Measurements from ENCODE around the gene COL4A2. TPM values are rescaled to one million over a fixed set of nuclear protein-coding genes. Genes with fewer than 3 reads are reported as not detected.

Gene COL4A2
- total RNA-seq, 2 experiments from 2014 or later = not detected

DNA sequence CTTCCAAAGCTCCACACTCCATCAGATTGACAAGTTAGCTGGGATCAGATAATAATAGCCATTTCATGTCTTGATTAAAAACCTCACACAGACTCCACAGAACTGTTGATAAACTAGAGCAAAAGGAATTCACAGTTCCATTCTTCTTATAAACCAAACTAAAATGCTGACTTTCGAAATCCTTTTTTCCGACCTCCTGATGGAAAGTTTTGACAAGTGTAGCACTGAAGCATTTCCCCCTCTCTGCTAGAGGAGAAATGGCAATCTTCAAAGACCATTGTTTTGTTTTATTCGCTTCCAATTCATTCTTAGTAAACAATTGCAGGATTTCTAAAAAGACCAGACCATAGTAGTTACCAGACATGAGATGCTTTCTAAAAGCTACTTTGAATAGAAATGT lies 58.8 kb downstream of the COL4A2 start:
- no peak overlapping the region for H3K4me3 Mint-ChIP-seq
- no peaks in the 10 kb centered on the region for H3K4me1 Mint-ChIP-seq (ENCODE audit: low read depth)
- H3K36me3 Mint-ChIP-seq (ENCODE audit: low read depth) = no peaks in the 10 kb centered on the region
- no peak for ATAC-seq
- POLR2A ChIA-PET = no interaction called here
- CTCF ChIA-PET = no interaction called here
- H3K27ac Mint-ChIP-seq = no peak overlapping the region
- DNase-seq = no peak
- H3K27me3 Mint-ChIP-seq (ENCODE audit: low read depth) = no peaks in the 10 kb centered on the region
- H3K9me3 Mint-ChIP-seq (ENCODE audit: insufficient read depth) = no peaks in the 10 kb centered on the region

DNA sequence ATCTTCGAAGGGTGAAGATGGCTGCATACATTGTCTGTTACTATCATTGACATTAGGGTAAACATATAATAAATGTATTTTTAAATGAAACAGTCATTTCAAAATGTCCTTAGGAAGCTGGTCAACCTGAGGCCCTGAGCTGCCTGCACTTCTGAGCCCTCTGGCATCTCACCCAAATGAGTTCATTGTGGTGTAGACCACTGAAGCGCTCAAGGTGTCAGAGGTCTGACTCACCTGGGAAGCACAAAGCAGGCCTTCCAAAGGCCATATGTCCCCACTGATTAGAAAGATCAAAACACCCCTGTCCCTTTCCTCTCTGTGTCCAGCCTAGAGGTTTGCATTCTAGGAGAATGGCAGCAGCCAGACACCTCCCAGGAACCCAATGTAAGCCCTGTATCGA lies 59.6 kb downstream of the COL4A2 start:
- Mint-ChIP-seq H3K36me3 (ENCODE audit: low read depth) (no peaks in the 10 kb centered on the region), H3K4me1 (ENCODE audit: low read depth) (no peaks in the 10 kb centered on the region), H3K9me3 (ENCODE audit: insufficient read depth) (no peaks in the 10 kb centered on the region), H3K27me3 (ENCODE audit: low read depth) (peaks cover 1% of the 10 kb centered on the region), H3K27ac (no peak overlapping the region), H3K4me3 (no peak overlapping the region)
- CTCF ChIA-PET = no interaction called here
- DNase-seq (no peak), ATAC-seq (no peak)
- POLR2A ChIA-PET = no interaction called here

DNA sequence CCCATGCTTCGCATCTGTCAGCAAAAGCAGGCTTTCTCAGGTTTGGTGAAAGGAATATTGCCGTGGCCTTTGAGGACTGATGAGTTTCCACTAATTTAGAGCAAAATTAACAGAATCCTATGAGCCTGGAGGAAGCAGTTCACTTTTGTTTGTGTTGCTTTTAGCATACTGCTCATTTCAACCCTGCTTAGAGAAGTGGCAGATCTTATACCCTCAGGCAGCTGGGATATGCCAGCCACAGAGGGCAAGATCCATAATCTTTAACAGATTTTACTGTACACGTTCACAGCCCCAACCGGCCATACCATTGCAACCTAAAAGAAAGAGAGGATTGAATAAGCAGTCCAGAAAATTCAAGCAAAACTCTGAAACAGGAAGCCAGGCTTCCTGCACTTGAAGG lies 60.5 kb downstream of the COL4A2 start:
- DNase-seq = no peak
- H3K27me3 Mint-ChIP-seq (ENCODE audit: low read depth) = peaks cover 4% of the 10 kb centered on the region
- no peaks in the 10 kb centered on the region for H3K4me1 Mint-ChIP-seq (ENCODE audit: low read depth)
- no peak overlapping the region for H3K27ac Mint-ChIP-seq
- no peak overlapping the region for H3K4me3 Mint-ChIP-seq
- no peaks in the 10 kb centered on the region for H3K9me3 Mint-ChIP-seq (ENCODE audit: insufficient read depth)
- ATAC-seq = no peak
- ChIA-PET CTCF (no interaction called here), POLR2A (no interaction called here)
- H3K36me3 Mint-ChIP-seq (ENCODE audit: low read depth) = no peaks in the 10 kb centered on the region

DNA sequence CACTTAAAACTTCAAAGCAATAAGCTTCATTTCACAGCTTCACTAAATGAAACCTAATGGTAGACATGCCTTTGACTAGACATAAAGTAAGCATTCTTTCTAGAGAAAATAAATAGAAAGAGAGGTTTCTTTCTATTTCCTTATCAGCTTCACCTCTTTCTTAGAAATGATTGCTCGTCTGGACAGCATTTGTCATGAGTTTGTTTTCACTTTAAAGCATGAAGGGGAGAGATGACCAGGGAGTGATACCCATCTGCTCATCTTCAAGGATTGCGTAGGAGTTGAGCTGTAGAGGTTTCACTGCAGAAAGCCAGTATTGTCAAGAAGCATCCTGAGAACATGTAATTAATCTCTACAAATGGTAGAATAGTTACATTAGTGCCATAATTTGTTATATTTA lies 61.3 kb downstream of the COL4A2 start:
- no peaks in the 10 kb centered on the region for H3K4me1 Mint-ChIP-seq (ENCODE audit: low read depth)
- H3K4me3 Mint-ChIP-seq = no peak overlapping the region
- ATAC-seq (no peak), DNase-seq (no peak)
- H3K27me3 Mint-ChIP-seq (ENCODE audit: low read depth) = peaks cover 9% of the 10 kb centered on the region
- H3K36me3 Mint-ChIP-seq (ENCODE audit: low read depth) = no peaks in the 10 kb centered on the region
- no peak overlapping the region for H3K27ac Mint-ChIP-seq
- H3K9me3 Mint-ChIP-seq (ENCODE audit: insufficient read depth) = no peaks in the 10 kb centered on the region
- POLR2A ChIA-PET = no interaction called here
- CTCF ChIA-PET = no interaction called here

DNA sequence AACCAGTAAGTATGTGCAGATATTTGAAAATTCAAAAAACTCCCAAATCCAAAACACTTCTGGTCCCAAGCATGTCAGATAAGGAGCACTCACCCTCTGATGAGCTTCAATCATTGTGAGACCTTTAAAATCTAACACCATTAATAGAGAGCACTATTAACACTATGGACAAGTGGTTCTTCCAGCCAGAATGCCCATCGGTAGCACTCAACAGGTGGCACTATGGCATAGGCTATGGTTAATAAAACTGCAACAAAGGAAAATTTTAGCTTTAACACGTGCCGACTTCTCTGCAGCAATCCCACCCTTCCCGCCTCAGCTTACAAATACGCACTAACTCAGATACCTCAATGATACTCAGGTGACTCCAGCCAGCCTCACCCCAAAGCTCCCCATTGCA lies 62.3 kb downstream of the COL4A2 start:
- Mint-ChIP-seq H3K4me3 (no peak overlapping the region), H3K27me3 (ENCODE audit: low read depth) (peaks cover 11% of the 10 kb centered on the region), H3K9me3 (ENCODE audit: insufficient read depth) (no peaks in the 10 kb centered on the region), H3K4me1 (ENCODE audit: low read depth) (no peaks in the 10 kb centered on the region), H3K36me3 (ENCODE audit: low read depth) (no peaks in the 10 kb centered on the region), H3K27ac (no peak overlapping the region)
- no peak for ATAC-seq
- ChIA-PET CTCF (no interaction called here), POLR2A (no interaction called here)
- DNase-seq = no peak

DNA sequence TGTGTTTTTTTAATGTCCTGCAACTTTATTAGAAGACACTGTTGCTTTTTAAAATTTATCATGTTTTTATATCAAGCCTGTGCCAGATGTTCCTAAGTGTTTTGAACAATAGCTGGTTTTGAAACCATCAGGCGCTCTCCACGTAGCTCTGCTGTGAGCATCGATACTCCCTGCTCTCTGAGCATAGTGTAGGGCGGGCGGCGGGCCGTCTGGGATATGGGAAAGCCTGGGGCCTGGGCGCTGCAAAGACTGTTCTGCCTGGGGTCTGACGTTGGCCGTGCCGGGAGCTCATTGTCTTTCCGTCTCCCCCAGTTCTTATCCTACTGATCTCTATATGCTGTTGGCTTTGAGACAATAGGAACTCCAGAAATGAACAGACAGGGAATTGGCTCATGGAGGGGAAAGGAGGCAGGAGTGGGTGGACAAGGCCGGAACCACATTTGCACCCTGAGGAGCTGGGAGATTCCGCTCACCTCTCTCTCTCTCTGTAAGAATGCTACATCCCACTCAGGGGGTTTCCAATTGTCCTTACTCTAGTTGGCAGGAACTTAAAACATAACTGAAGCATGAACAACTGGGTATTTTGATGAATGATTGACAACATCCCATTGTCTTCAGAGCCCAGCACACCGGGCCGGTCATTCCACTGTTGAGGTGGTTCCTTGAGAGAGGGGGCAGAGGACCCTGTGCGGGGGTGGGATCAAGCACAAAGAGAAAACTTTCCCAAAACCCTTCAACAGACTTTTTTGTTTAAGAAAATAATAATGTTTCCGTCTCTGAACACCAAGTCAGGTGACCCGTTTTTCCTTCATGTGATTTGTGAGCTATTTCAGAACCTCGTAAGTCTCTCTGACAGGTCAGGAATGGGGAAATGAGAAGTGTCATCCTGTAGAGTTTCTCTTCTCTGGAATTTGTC lies 64.7 kb downstream of the COL4A2 start:
- H3K27ac Mint-ChIP-seq = no peak overlapping the region
- no peaks in the 10 kb centered on the region for H3K36me3 Mint-ChIP-seq (ENCODE audit: low read depth)
- ATAC-seq (no peak), DNase-seq (no peak)
- H3K4me3 Mint-ChIP-seq = no peak overlapping the region
- CTCF ChIA-PET = no interaction called here
- peaks cover 15% of the 10 kb centered on the region for H3K27me3 Mint-ChIP-seq (ENCODE audit: low read depth)
- H3K9me3 Mint-ChIP-seq (ENCODE audit: insufficient read depth) = no peaks in the 10 kb centered on the region
- POLR2A ChIA-PET = no interaction called here
- H3K4me1 Mint-ChIP-seq (ENCODE audit: low read depth) = no peaks in the 10 kb centered on the region

DNA sequence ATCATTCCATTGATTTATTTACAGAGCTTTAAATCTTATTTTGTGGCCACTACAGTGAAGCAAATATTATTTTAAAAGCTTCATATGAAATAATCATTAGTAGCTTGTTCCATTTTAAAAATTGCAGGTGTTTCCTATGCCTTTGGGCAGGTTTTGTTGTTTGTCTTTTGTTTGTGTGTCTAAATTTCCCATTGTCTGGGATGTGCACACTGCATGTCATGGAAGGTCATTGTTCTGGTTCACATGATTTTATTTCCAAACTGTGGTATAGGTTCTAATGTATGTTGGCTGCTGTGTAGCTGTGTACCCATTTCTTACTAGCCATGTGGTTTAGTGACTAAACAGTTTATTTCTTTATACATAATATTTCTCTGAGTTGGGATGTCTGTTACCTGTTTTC lies 65.6 kb downstream of the COL4A2 start:
- ATAC-seq (no peak), DNase-seq (no peak)
- POLR2A ChIA-PET = no interaction called here
- Mint-ChIP-seq H3K27ac (no peak overlapping the region), H3K4me3 (no peak overlapping the region), H3K36me3 (ENCODE audit: low read depth) (no peaks in the 10 kb centered on the region), H3K9me3 (ENCODE audit: insufficient read depth) (no peaks in the 10 kb centered on the region), H3K27me3 (ENCODE audit: low read depth) (peaks cover 15% of the 10 kb centered on the region), H3K4me1 (ENCODE audit: low read depth) (no peaks in the 10 kb centered on the region)
- CTCF ChIA-PET = no interaction called here

DNA sequence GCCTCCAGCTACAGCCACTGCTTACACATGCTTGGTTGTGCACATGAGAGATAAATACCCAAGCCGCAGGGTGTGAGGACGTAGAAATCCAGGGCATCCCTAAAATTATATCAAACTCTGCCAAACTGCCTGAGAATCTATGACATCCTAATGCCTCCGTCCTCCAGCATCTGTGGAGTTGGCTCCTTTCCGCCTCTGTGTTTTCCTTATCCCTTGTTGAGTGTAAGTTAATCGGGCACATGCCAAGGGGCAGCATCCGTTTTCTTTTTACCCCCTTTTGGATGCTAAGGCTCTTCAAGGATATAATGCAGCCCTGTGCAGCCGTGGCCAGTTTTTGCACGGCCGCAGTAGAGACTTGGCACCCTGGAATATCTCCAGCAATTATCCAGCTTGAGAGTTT lies 66.5 kb downstream of the COL4A2 start:
- no peak for ATAC-seq
- Mint-ChIP-seq H3K36me3 (ENCODE audit: low read depth) (no peaks in the 10 kb centered on the region), H3K9me3 (ENCODE audit: insufficient read depth) (no peaks in the 10 kb centered on the region), H3K4me1 (ENCODE audit: low read depth) (no peaks in the 10 kb centered on the region), H3K27me3 (ENCODE audit: low read depth) (peaks cover 15% of the 10 kb centered on the region), H3K27ac (no peak overlapping the region), H3K4me3 (no peak overlapping the region)
- POLR2A ChIA-PET = interaction anchor here (0.6 kb wide), 1 partner anchor 1066 kb away, joined by 3 read pairs; no protein-coding TSS in a partner anchor
- no peak for DNase-seq
- CTCF ChIA-PET = no interaction called here

DNA sequence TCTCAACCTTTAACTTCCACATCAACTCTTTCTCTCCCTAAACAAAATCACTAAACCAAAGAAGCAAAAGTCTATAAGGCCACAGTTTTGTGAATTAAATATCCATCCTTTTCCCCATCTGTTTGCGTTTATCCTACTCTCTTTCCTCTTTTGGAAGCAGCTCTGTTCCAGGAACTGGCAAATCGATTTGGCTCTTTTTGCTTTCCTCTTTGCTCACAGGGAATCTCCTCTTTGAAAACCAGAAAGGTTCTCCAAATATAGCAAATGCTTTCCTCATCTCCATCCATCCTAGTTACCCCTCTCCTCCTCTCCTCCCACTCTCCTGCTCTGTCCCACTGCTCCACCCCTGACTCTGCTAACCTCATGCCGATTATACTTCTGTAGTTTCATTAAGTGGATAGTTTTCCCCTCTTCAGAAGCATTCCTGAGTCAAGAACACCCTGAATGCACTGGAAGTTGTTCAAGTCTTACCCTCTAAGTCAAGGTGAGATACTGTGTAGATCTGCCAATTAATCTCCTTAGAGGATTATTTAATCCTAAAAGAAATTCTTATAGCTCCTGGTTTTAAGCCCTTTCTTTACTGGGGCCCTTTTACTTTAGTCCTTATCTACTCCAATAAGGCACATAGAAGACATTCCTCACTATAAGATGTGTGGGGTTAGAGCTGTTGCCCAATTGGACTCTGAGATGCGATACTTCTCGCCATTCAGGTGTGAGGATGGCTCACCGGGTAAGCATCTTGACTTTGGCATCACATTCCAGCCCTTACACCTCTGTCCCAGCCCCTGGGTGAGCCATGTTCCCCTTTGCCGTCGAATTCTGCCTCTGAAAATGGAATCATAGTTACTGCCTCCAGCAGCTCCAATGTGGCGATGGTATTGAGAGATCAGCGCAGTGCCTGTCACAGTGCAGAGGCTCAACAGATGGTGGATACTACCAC lies 67.6 kb downstream of the COL4A2 start:
- H3K36me3 Mint-ChIP-seq (ENCODE audit: low read depth) = no peaks in the 10 kb centered on the region
- H3K4me1 Mint-ChIP-seq (ENCODE audit: low read depth) = no peaks in the 10 kb centered on the region
- no peak for ATAC-seq

DNA sequence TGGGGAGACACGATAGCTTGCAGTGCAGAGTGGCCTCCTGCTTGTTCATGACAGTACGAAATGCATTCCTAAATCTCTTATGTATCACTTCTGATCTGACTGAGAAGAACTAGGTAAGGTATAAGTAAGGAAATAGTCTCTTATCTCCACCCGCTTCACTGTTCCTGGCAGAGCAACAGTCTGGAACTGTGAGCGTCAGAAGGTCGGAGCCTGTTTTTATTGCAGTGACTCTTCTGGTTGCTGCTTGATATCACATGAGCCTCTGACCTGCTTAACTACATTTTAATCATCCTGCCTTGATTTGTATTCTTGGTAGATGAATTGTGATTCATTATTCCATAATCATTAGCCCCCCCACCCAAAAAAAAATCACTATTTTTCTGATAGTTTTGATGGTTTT lies 69.0 kb downstream of the COL4A2 start:
- no peak overlapping the region for H3K27ac Mint-ChIP-seq
- H3K27me3 Mint-ChIP-seq (ENCODE audit: low read depth) = peaks cover 15% of the 10 kb centered on the region
- H3K36me3 Mint-ChIP-seq (ENCODE audit: low read depth) = no peaks in the 10 kb centered on the region
- peaks cover 5% of the 10 kb centered on the region for H3K9me3 Mint-ChIP-seq (ENCODE audit: insufficient read depth)
- no peak overlapping the region for H3K4me3 Mint-ChIP-seq
- no peaks in the 10 kb centered on the region for H3K4me1 Mint-ChIP-seq (ENCODE audit: low read depth)
- DNase-seq = no peak
- POLR2A ChIA-PET = no interaction called here
- no peak for ATAC-seq
- CTCF ChIA-PET = no interaction called here

More for the DNA sequence above, 67.6 kb downstream of the COL4A2 start:
- Mint-ChIP-seq H3K4me3 (no peak overlapping the region), H3K27me3 (ENCODE audit: low read depth) (peaks cover 15% of the 10 kb centered on the region), H3K9me3 (ENCODE audit: insufficient read depth) (no peaks in the 10 kb centered on the region), H3K27ac (no peak overlapping the region)
- no peak for DNase-seq
- ChIA-PET POLR2A (no interaction called here), CTCF (no interaction called here)

DNA sequence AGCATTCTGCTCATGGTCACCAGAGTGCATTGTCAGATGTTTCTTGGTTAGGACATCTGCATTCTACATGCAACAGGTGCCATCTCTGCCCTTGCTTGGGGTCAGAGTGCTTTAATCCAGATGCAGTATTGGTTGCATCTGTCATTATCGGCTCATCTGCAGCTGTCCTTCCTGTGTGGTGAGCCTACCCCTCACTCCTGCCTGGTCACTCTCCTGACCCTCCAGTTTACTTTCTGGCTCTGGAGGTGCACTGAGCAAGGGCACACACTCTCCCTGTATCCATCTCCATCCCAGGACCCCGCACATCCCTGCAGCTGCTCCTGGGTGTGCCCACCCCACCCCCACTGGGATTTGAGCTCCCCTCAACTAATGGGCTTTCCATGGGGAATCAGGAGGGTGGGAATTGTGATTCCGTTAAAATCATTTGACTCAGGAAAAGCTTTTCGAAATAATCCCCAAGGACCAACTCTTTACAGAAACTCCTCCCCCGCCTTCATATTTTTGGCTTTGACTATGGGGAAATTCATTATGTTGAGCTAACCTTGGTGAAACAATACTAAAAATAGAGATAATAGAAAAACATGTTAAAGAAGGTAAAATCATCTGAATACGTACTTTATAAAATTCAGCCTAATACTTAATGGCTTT lies 70.2 kb downstream of the COL4A2 start:
- H3K27ac Mint-ChIP-seq = no peak overlapping the region
- POLR2A ChIA-PET = no interaction called here
- H3K4me3 Mint-ChIP-seq = no peak overlapping the region
- peaks cover 5% of the 10 kb centered on the region for H3K9me3 Mint-ChIP-seq (ENCODE audit: insufficient read depth)
- H3K4me1 Mint-ChIP-seq (ENCODE audit: low read depth) = no peaks in the 10 kb centered on the region
- CTCF ChIA-PET = no interaction called here
- H3K36me3 Mint-ChIP-seq (ENCODE audit: low read depth) = no peaks in the 10 kb centered on the region
- peaks cover 11% of the 10 kb centered on the region for H3K27me3 Mint-ChIP-seq (ENCODE audit: low read depth)
- DNase-seq = no peak
- no peak for ATAC-seq

DNA sequence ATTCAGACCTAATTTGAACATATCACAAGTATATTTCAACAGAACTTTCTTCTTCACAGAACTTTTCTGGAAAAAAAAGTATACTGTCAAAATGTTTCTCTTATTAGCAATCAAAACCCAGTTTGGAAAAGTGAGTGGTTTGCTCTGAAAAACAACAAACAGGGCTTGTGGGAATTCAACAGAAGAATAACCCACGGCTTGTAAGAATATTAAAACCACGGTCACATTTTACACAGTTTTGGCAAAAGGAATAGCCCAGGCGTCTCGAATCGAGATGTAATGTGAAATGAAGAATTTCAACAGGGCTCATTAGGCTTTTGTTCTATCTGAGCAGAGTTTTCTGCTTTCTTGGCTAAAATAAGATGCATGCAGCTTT lies 70.7 kb downstream of the COL4A2 start:
- ChIA-PET POLR2A (no interaction called here), CTCF (no interaction called here)
- Mint-ChIP-seq H3K27me3 (ENCODE audit: low read depth) (peaks cover 8% of the 10 kb centered on the region), H3K4me3 (no peak overlapping the region), H3K36me3 (ENCODE audit: low read depth) (no peaks in the 10 kb centered on the region), H3K27ac (no peak overlapping the region), H3K9me3 (ENCODE audit: insufficient read depth) (peaks cover 5% of the 10 kb centered on the region), H3K4me1 (ENCODE audit: low read depth) (no peaks in the 10 kb centered on the region)
- ATAC-seq (no peak), DNase-seq (no peak)

Data from activated CD8-positive, alpha-beta T cell treated with anti-CD3 and anti-CD28 coated beads, Interleukin-2, amount 10 ng/mL, durations not matched to agents 7 days and 5 days (primary cell).